Thymus (tissue), 11 donors: Measurements from ENCODE around the gene ST3GAL5. TPM values are rescaled to one million over a fixed set of nuclear protein-coding genes. Genes with fewer than 3 reads are reported as not detected.

Source experiments
- DNase-seq, 9 donors: peaks; one replicate each; pipeline ENCODE4 v3.0.0-alpha.2; 2013; ENCODE audit warnings: low spot score in 9 of 9, low read depth in 6 of 9, missing footprints in 1 of 9
- H3K27ac ChIP-seq, 2 donors: one replicate each; pipeline ENCODE4 v1.5.1; 2013; ENCODE audit warnings: control low read depth in 1 of 2, low read depth in 1 of 2, low read length in 1 of 2, mild to moderate bottlenecking in 1 of 2, moderate library complexity in 1 of 2
- H3K27me3 ChIP-seq, 2 donors: one replicate each; pipeline ENCODE4 v1.5.1; 2013; ENCODE audit warnings: low read length in 1 of 2; ENCODE audit not compliant: control insufficient read depth in 2 of 2, insufficient read depth in 1 of 2
- H3K36me3 ChIP-seq, 2 donors: one replicate each; pipeline ENCODE4 v1.5.1; 2013; ENCODE audit warnings: low read length in 1 of 2, mild to moderate bottlenecking in 1 of 2, moderate library complexity in 1 of 2; ENCODE audit not compliant: control insufficient read depth in 2 of 2, insufficient read depth in 2 of 2
- H3K4me1 ChIP-seq, 2 donors: one replicate each; pipeline ENCODE4 v1.5.1; 2013; ENCODE audit warnings: low read length in 2 of 2; ENCODE audit not compliant: control insufficient read depth in 2 of 2, insufficient read depth in 2 of 2
- H3K4me3 ChIP-seq, 2 donors: one replicate each; pipeline ENCODE4 v1.5.1; 2013; ENCODE audit warnings: low read length in 2 of 2, control low read depth in 1 of 2, mild to moderate bottlenecking in 1 of 2
- H3K9me3 ChIP-seq, 2 donors: one replicate each; pipeline ENCODE4 v1.5.1; 2013; ENCODE audit warnings: low read length in 1 of 2, mild to moderate bottlenecking in 1 of 2; ENCODE audit not compliant: control insufficient read depth in 2 of 2, insufficient read depth in 1 of 2
- WGBS: extraction: QIAGEN DNeasy Blood & Tissue Kit; methylation state at CpG from one replicate; pipeline ENCODE4 v1.1.7; 2013; 5-methylcytosine and 5-hydroxymethylcytosine counted together
- polyA plus RNA-seq: library from polyadenylated mRNA; stranded (reverse); fragments of 200-250 nt; gene quantifications from one replicate; pipeline ENCODE4 v1.2.3, GENCODE V29; 2013
- total RNA-seq: library from RNA; stranded (reverse); fragments of 120-200 nt; gene quantifications from one replicate; pipeline ENCODE4 v1.2.4, GENCODE V29; 2013
- donor health status: healthy.

ST3GAL5 gene
- total and polyA plus RNA-seq, 2 donors, result 35.4 to 39.2 TPM

DNA sequence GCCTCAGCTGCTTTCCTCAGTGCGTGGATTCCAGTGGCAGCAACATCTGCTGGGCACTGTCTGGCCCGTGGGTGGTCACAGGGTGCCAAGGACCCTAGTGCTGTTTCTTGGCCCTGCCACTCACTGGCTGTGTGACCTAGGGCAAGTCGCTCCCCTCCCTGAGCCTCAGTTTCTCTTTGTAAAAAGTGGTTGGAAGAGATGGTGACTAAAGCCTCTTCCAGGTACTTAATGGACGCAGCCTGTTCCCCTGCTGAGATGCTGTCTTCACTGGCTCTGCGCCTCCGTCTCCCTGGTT, 92.8 kb downstream of the ST3GAL5 start:
- DNase-seq, result no peak
- Histone ChIP-seq H3K4me3 (no peak overlapping the region), H3K4me1 (no peaks in the 10 kb centered on the region), H3K27me3 (peaks cover 0 to 11% of the 10 kb centered on the region in 2 donors), H3K36me3 (no peaks in the 10 kb centered on the region), H3K27ac (no peak overlapping the region), H3K9me3 (no peaks in the 10 kb centered on the region)
- WGBS, result 95% methylated on average over 6 of the region's 6 CpGs

DNA sequence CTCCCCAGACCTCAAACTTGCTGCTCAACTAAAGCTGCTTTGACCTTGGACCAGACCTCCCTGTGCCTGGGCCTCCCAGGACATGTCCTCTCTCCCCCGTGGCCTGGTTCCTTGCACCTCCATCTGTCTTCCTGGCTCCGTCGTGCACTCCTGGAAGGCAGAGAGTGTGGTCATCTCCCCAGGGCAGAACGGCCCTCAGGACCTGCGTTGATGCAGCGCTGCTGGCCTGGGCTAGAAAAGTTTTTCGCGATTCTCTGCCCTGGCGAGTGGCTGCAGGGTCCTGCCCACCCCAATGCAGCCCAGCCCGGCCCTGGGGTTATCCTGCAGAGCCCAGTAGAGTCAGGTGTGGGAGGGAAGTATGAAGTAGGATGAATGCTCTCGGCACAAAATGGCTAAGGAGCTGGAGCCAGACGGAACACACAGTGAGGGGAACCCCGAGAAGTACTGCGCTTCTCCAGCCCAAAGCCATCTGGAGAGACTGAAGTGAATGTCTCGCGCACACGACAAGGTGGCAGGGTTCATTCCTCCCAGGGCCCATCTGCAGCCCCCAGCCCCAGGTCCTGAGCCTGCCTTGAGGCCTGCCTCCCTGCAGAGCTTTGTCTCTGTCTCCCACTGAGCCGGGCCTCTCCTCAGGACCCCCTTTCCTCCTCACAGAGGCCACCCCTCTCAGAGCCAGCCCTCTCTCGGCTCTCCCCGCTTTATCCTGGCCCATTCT, 93.3 kb downstream of the ST3GAL5 start:
- Histone ChIP-seq H3K4me3 (no peak overlapping the region), H3K27me3 (peaks cover 0 to 16% of the 10 kb centered on the region in 2 donors), H3K27ac (no peak overlapping the region), H3K4me1 (no peaks in the 10 kb centered on the region), H3K9me3 (no peaks in the 10 kb centered on the region), H3K36me3 (no peaks in the 10 kb centered on the region)
- 96% methylated on average over 20 of the region's 20 CpGs for WGBS
- no peak for DNase-seq

DNA sequence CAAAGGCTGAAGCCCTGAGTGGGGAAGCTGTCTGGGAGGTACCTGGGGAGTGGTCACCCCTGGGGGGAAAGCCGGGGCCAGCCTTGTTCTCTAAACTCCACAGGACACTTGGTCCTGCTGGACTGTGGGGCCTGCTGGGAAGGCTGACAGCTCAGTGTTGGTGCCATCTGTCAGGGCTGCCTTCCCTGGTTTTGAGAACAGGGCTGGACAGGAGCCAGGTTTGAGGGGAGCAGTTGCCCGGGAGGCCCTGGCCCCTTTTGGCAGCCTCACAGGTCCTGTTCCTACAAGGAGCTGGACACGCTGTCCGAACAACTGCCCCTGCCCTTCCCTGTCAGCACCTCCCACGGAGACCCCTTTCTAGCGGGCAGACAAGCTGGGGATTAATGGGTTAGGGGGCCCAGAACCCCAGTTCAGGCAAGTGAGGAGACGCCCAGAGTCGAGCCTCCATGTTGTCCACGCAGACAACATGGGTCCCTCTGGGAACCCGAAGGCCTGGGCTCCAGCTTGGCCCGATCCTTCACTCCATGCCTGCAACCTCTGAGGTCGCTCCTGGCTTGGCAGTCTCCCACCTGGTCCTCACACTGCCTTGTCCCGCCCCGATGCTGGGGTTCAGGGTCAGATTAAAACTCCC, 94.2 kb downstream of the ST3GAL5 start:
- H3K27me3 ChIP-seq, result peaks cover 0 to 15% of the 10 kb centered on the region in 2 donors
- no peaks in the 10 kb centered on the region for H3K4me1 ChIP-seq
- H3K36me3 ChIP-seq, result no peaks in the 10 kb centered on the region
- no peaks in the 10 kb centered on the region for H3K9me3 ChIP-seq
- DNase-seq, result no peak
- no peak overlapping the region for H3K4me3 ChIP-seq
- 78% methylated on average over 14 of the region's 14 CpGs for WGBS
- H3K27ac ChIP-seq, result no peak overlapping the region

DNA sequence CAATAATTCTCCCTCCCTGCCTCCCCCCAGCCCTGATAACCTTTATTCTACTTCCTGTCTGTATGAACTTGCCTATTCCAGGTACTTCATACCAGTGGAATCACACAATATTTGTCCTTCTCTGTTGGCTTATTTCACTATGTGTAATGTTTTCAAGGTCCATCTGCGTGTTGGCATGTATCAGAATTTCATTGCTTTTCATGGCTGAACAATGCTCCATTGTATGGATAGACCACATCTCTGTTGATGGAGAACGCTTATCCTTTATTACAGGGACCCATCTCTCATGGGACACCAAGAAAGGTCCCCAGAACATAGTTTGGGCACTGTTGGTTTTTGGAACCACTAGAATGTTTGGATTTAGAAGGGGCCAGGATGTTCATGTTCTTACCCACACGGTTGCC, 94.8 kb downstream of the ST3GAL5 start:
- DNase-seq, result no peak
- no peaks in the 10 kb centered on the region for H3K9me3 ChIP-seq
- H3K27me3 ChIP-seq, result peaks cover 0 to 10% of the 10 kb centered on the region in 2 donors
- WGBS, result 96% methylated on average over 3 of the region's 3 CpGs
- H3K4me1 ChIP-seq, result no peaks in the 10 kb centered on the region
- H3K36me3 ChIP-seq, result no peaks in the 10 kb centered on the region
- no peak overlapping the region for H3K4me3 ChIP-seq
- no peak overlapping the region for H3K27ac ChIP-seq

DNA sequence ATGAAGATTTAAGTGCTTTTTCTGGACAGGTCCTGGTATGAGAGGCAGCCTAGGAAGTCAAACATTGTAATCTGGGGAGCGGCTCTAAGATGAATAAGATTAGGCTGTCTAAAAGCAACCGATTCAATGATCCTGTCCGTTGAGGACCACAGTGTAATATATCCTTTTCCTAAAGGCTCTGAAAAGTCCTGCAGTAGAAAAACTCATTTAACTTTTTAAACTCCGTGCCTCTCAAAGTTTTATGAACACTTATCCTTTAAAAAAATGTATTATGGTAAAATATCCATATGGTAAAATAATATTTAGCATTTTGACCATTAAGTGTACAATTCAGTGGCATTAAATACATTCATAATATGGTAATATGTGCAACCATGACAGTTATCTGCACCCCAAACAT, 95.2 kb downstream of the ST3GAL5 start:
- WGBS, result 96% methylated on average over 4 of the region's 4 CpGs
- H3K4me3 ChIP-seq, result no peak overlapping the region
- H3K27ac ChIP-seq, result no peak overlapping the region
- H3K9me3 ChIP-seq, result no peaks in the 10 kb centered on the region
- peaks cover 0 to 10% of the 10 kb centered on the region in 2 donors for H3K27me3 ChIP-seq
- H3K36me3 ChIP-seq, result no peaks in the 10 kb centered on the region
- DNase-seq, result no peak
- H3K4me1 ChIP-seq, result no peaks in the 10 kb centered on the region

DNA sequence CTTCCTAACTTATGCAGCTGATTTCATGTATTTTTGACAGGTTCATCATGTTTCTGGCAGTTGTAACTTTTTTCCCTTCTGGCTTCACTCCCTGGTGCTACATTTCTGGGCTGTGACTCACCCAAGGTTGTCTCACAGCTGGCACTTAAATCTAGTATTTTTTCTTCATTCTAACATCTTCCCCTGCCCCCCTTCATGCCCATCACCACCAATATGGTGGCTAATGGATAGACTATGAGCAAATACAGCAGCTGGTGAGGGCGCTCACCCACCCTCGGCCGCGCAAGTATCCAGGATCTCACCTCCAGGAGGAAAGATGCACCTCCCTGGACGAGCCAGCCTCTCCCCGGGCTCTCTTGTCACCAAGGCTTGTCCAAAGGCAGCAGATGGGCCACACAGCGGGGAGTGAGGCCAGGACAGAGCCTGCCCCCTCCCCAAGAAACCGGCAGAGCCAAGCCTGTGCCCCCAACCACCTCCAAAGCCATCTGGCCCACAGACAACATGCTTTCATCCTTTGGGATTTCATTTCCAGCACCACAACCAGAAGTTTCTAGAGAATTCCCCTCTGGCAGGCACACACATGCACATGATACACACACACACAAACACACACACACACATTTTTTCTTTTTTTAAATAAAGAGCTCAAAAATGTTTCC, 95.9 kb downstream of the ST3GAL5 start:
- no peaks in the 10 kb centered on the region for H3K9me3 ChIP-seq
- no peak overlapping the region for H3K4me3 ChIP-seq
- H3K4me1 ChIP-seq, result no peaks in the 10 kb centered on the region
- peaks cover 0 to 10% of the 10 kb centered on the region in 2 donors for H3K27me3 ChIP-seq
- H3K27ac ChIP-seq, result no peak overlapping the region
- DNase-seq, result no peak
- WGBS, result 80% methylated on average over 8 of the region's 8 CpGs
- H3K36me3 ChIP-seq, result no peaks in the 10 kb centered on the region

DNA sequence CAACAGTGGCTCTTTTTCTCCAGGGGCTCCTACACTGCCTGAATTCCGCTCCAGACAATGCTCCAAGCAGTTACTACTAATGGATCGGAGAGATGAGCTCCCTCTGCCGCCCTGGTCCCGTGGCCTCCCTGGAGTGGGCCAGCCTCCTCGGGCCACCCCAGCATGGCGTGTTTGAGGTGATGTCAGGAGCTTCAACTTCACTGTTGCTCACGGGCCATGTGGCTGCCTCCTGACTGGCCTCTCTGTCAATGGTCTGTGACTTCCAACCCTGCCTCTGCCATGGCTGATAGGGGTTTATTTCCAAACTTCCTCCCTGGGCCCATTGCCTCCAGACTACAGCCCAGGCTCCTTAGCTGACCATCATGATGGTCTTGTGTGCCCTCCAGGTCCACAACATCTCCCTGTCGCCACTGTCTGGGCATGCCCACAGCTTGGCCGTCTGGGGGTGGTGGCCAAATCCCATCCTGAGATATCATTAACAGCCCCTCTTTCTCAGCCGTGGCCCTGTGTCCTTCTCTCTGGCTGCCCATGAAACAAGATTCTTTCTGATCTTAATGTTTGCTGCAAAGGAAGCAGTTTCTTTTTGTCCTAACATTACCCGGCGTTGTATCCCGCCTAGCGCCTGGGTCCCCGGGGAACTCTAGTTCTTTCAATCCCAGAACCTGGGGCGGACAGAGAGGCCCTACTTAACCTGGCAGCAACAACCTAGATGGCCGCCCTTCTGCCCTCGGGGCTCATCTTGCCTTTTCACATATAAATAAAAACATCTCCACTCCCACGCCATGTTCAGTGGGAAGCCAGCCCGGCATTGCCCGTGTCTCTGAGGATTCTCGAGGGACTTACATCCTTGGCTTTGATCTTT, 96.9 kb downstream of the ST3GAL5 start:
- DNase-seq, result no peak
- H3K27me3 ChIP-seq, result peaks cover 0 to 9% of the 10 kb centered on the region in 2 donors
- H3K4me3 ChIP-seq, result no peak overlapping the region
- no peak overlapping the region for H3K27ac ChIP-seq
- H3K4me1 ChIP-seq, result no peaks in the 10 kb centered on the region
- H3K36me3 ChIP-seq, result no peaks in the 10 kb centered on the region
- WGBS, result 92% methylated on average over 22 of the region's 22 CpGs
- no peaks in the 10 kb centered on the region for H3K9me3 ChIP-seq

DNA sequence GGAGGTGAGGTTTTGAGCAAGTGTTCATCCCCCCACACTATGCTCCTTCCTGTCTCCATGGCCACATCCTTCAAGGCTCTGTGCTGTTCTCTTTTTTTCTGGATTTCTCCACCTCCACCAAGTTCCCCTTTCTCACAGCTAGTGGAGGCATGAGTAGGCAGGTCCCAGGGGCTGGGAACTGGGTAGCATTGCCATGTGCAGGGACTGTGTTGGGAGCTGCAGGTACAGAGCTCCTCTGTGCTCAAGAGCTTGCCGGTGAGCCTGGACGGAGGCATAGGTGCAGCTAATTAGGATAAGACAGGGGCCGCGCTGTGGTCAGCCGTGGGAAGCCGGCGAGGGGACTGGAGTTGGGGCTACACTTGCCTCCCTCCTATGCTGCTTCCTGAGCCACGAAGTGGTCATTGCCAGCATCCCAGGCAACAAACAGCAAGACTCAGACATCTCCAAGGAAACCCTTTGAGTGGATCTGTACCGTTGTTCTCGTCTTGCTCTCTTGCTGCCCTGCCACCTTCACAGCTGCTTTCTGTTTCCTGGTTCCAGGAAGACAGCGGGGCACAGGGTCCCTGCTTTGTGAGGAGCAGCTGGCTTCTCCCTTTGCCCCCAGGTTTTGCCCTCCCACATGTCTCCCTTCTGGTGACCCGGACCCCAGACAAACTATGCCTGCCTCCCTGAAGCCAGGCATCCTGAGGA, 98.1 kb downstream of the ST3GAL5 start:
- Histone ChIP-seq H3K4me3 (no peak overlapping the region), H3K9me3 (no peaks in the 10 kb centered on the region), H3K36me3 (no peaks in the 10 kb centered on the region), H3K27me3 (peaks cover 0 to 8% of the 10 kb centered on the region in 2 donors), H3K4me1 (no peaks in the 10 kb centered on the region), H3K27ac (no peak overlapping the region)
- 76% methylated on average over 12 of the region's 12 CpGs for WGBS
- no peak for DNase-seq
